Ectodermal cell (in vitro differentiated cells): ENCODE data around the gene ADAM11.
"Not testable (repeated sequence)": the region's sequence is repeated elsewhere in the genome, so short reads cannot be mapped to it uniquely, and the experiment has no call there.

Experiments used
- H3K27ac ChIP-seq: 2 replicates; pipeline ENCODE4 v1.7.0; 2013; ENCODE audit warnings: mild to moderate bottlenecking, low read depth, low read length; ENCODE audit not compliant: insufficient read depth, poor library complexity, severe bottlenecking
- H3K27me3 ChIP-seq: 2 replicates; pipeline ENCODE4 v1.7.0; 2013; ENCODE audit warnings: mild to moderate bottlenecking, low read length; ENCODE audit not compliant: insufficient read depth, control insufficient read depth, poor library complexity, severe bottlenecking
- H3K36me3 ChIP-seq: one replicate; pipeline ENCODE4 v1.7.0; 2013; ENCODE audit warnings: low read length; ENCODE audit not compliant: control insufficient read depth, insufficient read depth
- H3K4me1 ChIP-seq: one replicate; pipeline ENCODE4 v1.7.0; 2013; ENCODE audit warnings: low read length; ENCODE audit not compliant: control insufficient read depth, insufficient read depth
- H3K4me3 ChIP-seq: 2 replicates; pipeline ENCODE4 v1.7.0; 2013; ENCODE audit warnings: low read depth, low read length, control low read depth; ENCODE audit not compliant: insufficient read depth
- H3K9me3 ChIP-seq: 2 replicates; pipeline ENCODE4 v1.7.0; 2013; ENCODE audit warnings: mild to moderate bottlenecking, low read length, moderate library complexity; ENCODE audit not compliant: control insufficient read depth
- WGBS, 2 experiments: methylation state at CpG; one replicate each; pipeline ENCODE4 v1.1.7; 2013; ENCODE audit warnings: missing lambda C conversion rate in 2 of 2; 5-methylcytosine and 5-hydroxymethylcytosine counted together

The ADAM11 gene

GRCh38 chr17:44745738-44746137 lies 13.1 kb upstream of the ADAM11 start:
- H3K4me3 ChIP-seq, H3K36me3 ChIP-seq, H3K9me3 ChIP-seq, H3K27ac ChIP-seq, H3K27me3 ChIP-seq: not testable (repeated sequence)
- 92 to 96% methylated on average over 4 of the region's 5 CpGs for WGBS, 2 experiments
- peaks cover 15% of the 10 kb centered on the region for H3K4me1 ChIP-seq

- Histone ChIP-seq H3K9me3 (no peaks in the 10 kb centered on the region), H3K27me3 (no peaks in the 10 kb centered on the region), H3K4me3 (no peak overlapping the region), H3K27ac (no peak overlapping the region), H3K4me1 (peaks cover 22% of the 10 kb centered on the region), H3K36me3 (no peaks in the 10 kb centered on the region)
Measured at GRCh38 chr17:44747566-44747965, 11.2 kb upstream of the ADAM11 start.

GRCh38 chr17:44749076-44749979 lies 9.5 kb upstream of the ADAM11 start:
- H3K27me3 ChIP-seq: no peaks in the 10 kb centered on the region
- H3K36me3 ChIP-seq: no peaks in the 10 kb centered on the region
- H3K4me1 ChIP-seq: peaks cover 22% of the 10 kb centered on the region
- WGBS, 2 experiments: 66 to 67% methylated on average over 19 of the region's 19 CpGs
- H3K4me3 ChIP-seq: no peak overlapping the region
- H3K27ac ChIP-seq: no peak overlapping the region
- H3K9me3 ChIP-seq: no peaks in the 10 kb centered on the region

- Histone ChIP-seq H3K27ac (no peak overlapping the region), H3K36me3 (no peaks in the 10 kb centered on the region), H3K4me3 (no peak overlapping the region), H3K27me3 (no peaks in the 10 kb centered on the region), H3K9me3 (no peaks in the 10 kb centered on the region), H3K4me1 (peaks cover 22% of the 10 kb centered on the region)
- WGBS, 2 experiments: 67 to 73% methylated on average over 9 of the region's 9 CpGs
Measured at GRCh38 chr17:44749980-44750318, 8.8 kb upstream of the ADAM11 start.

GRCh38 chr17:44751331-44751730 lies 7.5 kb upstream of the ADAM11 start:
- WGBS, 2 experiments: 93 to 94% methylated on average over 7 of the region's 7 CpGs
- Histone ChIP-seq H3K4me3 (no peak overlapping the region), H3K4me1 (peaks cover 22% of the 10 kb centered on the region), H3K36me3 (no peaks in the 10 kb centered on the region), H3K27ac (no peak overlapping the region), H3K9me3 (no peaks in the 10 kb centered on the region), H3K27me3 (no peaks in the 10 kb centered on the region)

GRCh38 chr17:44751806-44752205 lies 7.0 kb upstream of the ADAM11 start:
- Histone ChIP-seq H3K9me3 (no peaks in the 10 kb centered on the region), H3K4me1 (peaks cover 22% of the 10 kb centered on the region), H3K27me3 (peaks cover under 1% of the 10 kb centered on the region), H3K27ac (no peak overlapping the region), H3K4me3 (no peak overlapping the region), H3K36me3 (no peaks in the 10 kb centered on the region)
- 78 to 82% methylated on average over 10 of the region's 10 CpGs for WGBS, 2 experiments

- Histone ChIP-seq H3K4me1 (peaks cover 22% of the 10 kb centered on the region), H3K27ac (no peak overlapping the region), H3K4me3 (no peak overlapping the region), H3K9me3 (no peaks in the 10 kb centered on the region), H3K36me3 (no peaks in the 10 kb centered on the region), H3K27me3 (peaks cover 14% of the 10 kb centered on the region)
- WGBS, 2 experiments: 92% methylated on average over 17 of the region's 17 CpGs
Measured at GRCh38 chr17:44752953-44753861, 5.6 kb upstream of the ADAM11 start.

GRCh38 chr17:44754276-44754675 lies 4.5 kb upstream of the ADAM11 start:
- no peak overlapping the region for H3K4me3 ChIP-seq
- peaks cover 24% of the 10 kb centered on the region for H3K27me3 ChIP-seq
- no peaks in the 10 kb centered on the region for H3K9me3 ChIP-seq
- 85% methylated on average over 7 of the region's 7 CpGs for WGBS, 2 experiments
- no peaks in the 10 kb centered on the region for H3K36me3 ChIP-seq
- H3K4me1 ChIP-seq: peaks cover 15% of the 10 kb centered on the region
- no peak overlapping the region for H3K27ac ChIP-seq

GRCh38 chr17:44755180-44755579 lies 3.6 kb upstream of the ADAM11 start:
- H3K4me3 ChIP-seq, H3K9me3 ChIP-seq, H3K36me3 ChIP-seq, H3K27ac ChIP-seq: not testable (repeated sequence)
- peaks cover 15% of the 10 kb centered on the region for H3K4me1 ChIP-seq
- peaks cover 33% of the 10 kb centered on the region for H3K27me3 ChIP-seq
- 90% methylated on average over 5 of the region's 5 CpGs for WGBS, 2 experiments
